Measurements from ENCODE around the gene DCAKD.

The DCAKD gene

DNA sequence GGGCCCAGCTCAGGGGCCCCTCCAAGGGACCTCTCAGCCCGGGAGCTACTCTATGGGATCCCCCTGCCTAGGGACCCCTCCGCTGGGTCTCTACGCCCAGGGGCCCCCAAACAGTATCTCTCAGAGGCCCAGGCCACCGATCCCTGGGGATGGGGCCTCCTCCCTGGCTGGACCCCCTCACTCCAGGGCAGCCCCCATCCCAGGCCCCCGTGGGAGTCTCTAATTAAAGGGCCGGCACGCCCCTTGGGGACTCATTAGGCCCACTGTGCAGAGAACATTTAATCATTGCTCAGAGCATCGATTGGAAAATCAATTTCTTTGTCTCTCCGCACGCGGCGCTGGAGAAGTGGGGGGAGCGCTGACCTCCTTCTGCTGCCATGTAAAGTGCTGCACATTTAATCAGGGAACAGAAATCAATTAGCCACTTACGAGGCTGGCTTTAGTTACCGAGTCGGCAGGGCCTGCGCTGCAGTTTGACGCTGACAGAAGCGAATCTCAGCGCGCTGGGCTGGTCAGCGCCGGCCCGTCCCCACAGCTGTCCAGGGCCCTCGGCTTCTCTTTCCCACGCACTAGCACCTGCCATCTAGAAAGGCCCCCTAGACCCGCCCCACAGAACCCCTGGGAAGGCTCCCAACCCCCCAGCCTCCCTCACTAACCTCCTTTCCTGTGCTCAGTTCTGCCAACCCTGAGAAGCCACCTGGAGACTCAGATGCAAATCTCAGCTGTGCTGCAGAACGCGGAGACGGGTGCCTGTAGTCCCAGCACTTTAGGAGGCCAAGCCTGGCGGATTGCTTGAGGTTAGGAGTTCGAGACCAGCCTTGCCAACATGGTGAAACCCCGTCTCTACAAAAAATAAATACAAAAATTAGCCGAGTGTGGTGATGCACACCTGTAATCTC lies 63.1 kb downstream of the DCAKD start:
- Histone ChIP-seq H3K4me1 (ENCODE audit: insufficient read depth, insufficient read length) (peaks cover 13% of the 10 kb centered on the region), H3K4me3 (ENCODE audit: insufficient read length, low read depth) (peak overlapping the region; percentile 18), H3K9ac (ENCODE audit: insufficient read length, low read depth) (peak overlapping the region; percentile 61), H3K36me3 (ENCODE audit: insufficient read depth, insufficient read length, low read length) (no peaks in the 10 kb centered on the region), H3K27me3 (ENCODE audit: insufficient read depth, insufficient read length) (no peaks in the 10 kb centered on the region), H3K9me3 (ENCODE audit: insufficient read depth, low read length) (no peaks in the 10 kb centered on the region)
- DNase-seq (ENCODE audit: low read depth, low spot score), result no peak
- TF ChIP-seq SUZ12 (IDR thresholded peaks at IDR 0.05; ENCODE audit: extremely low read depth, insufficient read depth, insufficient read length), result no peak

DNA sequence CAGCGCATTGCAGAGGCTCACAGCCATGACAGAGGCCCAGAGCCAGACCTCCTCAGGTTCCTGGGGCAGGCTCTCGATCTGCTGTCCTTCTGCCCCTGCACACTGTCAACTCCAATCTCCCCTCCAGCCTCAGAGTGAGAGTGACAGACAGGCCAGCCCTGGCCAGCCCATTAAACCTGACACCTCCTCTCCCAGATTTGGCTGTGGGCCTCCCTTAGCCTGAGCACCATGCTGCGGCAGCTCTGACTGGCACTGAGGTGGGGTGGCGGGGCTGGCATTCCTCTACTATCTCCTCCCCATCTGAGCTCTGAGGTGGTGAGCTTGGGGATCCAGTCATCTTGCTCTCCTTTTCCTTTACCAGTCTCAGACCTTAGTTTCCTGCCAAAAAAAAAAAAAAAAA lies 67.9 kb downstream of the DCAKD start:
- no peak for DNase-seq (ENCODE audit: low read depth, low spot score)
- TF ChIP-seq YY1 (IDR thresholded peaks at IDR 0.05; ENCODE audit: insufficient read depth, insufficient read length) (no peak), SUZ12 (IDR thresholded peaks at IDR 0.05; ENCODE audit: extremely low read depth, insufficient read depth, insufficient read length) (no peak), ZNF274 (IDR thresholded peaks at IDR 0.05; ENCODE audit: low read depth, low read length) (no peak)

DNA sequence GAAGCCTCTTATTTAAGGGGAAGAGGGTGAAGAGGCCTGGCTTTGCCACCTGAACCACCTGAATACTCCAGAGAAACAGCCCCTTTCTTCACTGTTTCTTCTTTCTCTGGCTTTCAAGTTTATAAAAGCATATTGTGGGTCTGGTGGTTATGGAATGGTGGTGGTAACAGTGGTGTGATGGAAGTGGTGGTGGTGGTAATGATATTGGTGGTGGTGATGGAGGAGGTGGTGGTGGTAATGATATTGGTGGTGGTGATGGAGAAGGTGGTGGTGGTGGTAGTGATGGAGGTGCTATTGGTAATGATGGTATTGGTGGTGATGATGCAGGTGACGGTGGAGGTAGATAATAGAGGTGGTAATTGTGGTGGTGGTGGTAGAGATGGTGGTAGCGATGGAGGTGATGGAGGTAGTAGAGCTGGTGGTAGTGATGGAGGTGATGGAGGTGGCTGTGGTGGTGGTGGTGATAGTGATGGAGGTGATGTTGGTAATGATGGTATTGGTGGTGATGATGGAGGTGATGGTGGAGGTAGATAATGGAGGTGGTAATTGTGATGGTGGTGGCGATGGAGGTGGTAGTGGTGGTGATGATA lies 69.2 kb downstream of the DCAKD start:
- H3K36me3 ChIP-seq (ENCODE audit: insufficient read depth, insufficient read length, low read length), result no peaks in the 10 kb centered on the region
- peaks cover 21% of the 10 kb centered on the region for H3K4me1 ChIP-seq (ENCODE audit: insufficient read depth, insufficient read length)
- no peaks in the 10 kb centered on the region for H3K9me3 ChIP-seq (ENCODE audit: insufficient read depth, low read length)
- TF ChIP-seq YY1 (IDR thresholded peaks at IDR 0.05; ENCODE audit: insufficient read depth, insufficient read length), result no peak
- no peak for TF ChIP-seq ZNF274 (IDR thresholded peaks at IDR 0.05; ENCODE audit: low read depth, low read length)
- TF ChIP-seq SUZ12 (IDR thresholded peaks at IDR 0.05; ENCODE audit: extremely low read depth, insufficient read depth, insufficient read length), result no peak
- H3K27me3 ChIP-seq (ENCODE audit: insufficient read depth, insufficient read length), result peaks cover 8% of the 10 kb centered on the region
- H3K4me3 ChIP-seq (ENCODE audit: insufficient read length, low read depth), result no peak overlapping the region
- no peak overlapping the region for H3K9ac ChIP-seq (ENCODE audit: insufficient read length, low read depth)
- no peak for DNase-seq (ENCODE audit: low read depth, low spot score)

More for the DNA sequence above, 67.9 kb downstream of the DCAKD start:
- H3K9me3 ChIP-seq (ENCODE audit: insufficient read depth, low read length), result no peaks in the 10 kb centered on the region
- peaks cover 20% of the 10 kb centered on the region for H3K4me1 ChIP-seq (ENCODE audit: insufficient read depth, insufficient read length)
- no peak overlapping the region for H3K4me3 ChIP-seq (ENCODE audit: insufficient read length, low read depth)
- peaks cover 8% of the 10 kb centered on the region for H3K27me3 ChIP-seq (ENCODE audit: insufficient read depth, insufficient read length)
- H3K36me3 ChIP-seq (ENCODE audit: insufficient read depth, insufficient read length, low read length), result no peaks in the 10 kb centered on the region
- peak overlapping the region; percentile 36 for H3K9ac ChIP-seq (ENCODE audit: insufficient read length, low read depth)

DNA sequence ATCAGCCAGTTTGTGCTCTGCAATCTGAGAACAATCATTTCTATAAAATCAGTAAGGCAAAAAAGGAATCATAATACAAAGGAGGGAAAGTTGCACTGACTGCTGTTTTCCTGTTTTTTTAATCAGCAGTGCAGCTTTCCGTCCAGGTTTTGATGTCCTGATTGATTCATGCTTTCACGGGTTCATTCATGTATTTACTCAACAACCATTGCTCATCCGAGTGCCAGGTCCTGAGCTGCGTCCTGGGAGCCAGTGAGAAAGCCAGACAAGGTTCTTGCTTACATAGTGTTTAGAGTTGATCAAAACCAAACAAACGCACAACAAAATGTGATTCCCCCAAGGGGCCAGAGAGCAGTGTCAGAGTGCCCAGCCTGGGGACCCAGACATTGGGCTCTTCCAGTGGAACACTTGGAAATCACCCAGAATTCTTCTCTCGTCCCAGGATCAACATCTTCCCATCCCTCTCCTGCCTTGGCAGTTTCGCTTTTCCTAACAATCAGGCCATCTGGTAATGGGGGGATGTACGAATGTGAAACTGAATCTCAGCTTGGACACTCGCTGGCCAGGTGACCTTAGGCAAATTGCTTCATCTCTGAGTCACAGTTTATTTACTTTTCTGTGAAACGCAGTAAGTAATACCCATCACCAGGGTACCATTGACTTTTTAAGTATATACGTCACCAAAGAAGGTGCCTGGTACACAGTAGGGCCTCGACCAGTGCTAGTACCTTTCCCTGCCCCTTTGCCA lies 70.0 kb downstream of the DCAKD start:
- no peak overlapping the region for H3K4me3 ChIP-seq (ENCODE audit: insufficient read length, low read depth)
- TF ChIP-seq YY1 (IDR thresholded peaks at IDR 0.05; ENCODE audit: insufficient read depth, insufficient read length), result no peak
- TF ChIP-seq SUZ12 (IDR thresholded peaks at IDR 0.05; ENCODE audit: extremely low read depth, insufficient read depth, insufficient read length), result no peak
- TF ChIP-seq ZNF274 (IDR thresholded peaks at IDR 0.05; ENCODE audit: low read depth, low read length), result no peak
- H3K9me3 ChIP-seq (ENCODE audit: insufficient read depth, low read length), result no peaks in the 10 kb centered on the region
- H3K36me3 ChIP-seq (ENCODE audit: insufficient read depth, insufficient read length, low read length), result no peaks in the 10 kb centered on the region
- H3K4me1 ChIP-seq (ENCODE audit: insufficient read depth, insufficient read length), result peaks cover 25% of the 10 kb centered on the region
- H3K9ac ChIP-seq (ENCODE audit: insufficient read length, low read depth), result no peak overlapping the region
- H3K27me3 ChIP-seq (ENCODE audit: insufficient read depth, insufficient read length), result peaks cover 12% of the 10 kb centered on the region
- no peak for DNase-seq (ENCODE audit: low read depth, low spot score)

DNA sequence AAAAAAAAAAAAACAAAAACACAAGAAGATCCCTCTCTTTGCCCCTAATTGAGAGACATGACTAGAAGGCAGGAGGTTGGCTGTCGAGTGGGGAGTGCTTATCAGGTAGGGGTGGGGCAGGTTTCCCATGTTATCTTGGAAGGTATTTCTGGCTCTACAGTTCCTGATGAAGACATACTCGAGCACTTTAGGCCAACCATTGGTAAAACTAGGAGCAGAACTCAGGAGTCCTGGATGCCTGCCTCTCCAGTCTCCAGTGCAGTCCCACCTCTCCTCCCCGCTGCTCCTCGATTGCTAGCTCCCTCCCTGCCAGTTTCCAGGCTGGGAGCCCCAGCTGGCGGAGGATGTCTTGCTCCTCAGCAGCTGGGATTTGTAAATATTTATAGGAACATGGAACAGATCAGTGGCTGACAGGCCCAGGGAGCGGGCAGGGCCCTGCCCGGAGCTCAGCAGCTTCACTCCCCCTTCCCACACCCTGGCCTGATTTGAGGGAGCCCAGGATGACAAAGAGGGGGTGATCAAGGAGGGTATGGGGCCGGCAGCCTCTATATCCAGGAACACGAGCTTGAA lies 71.9 kb downstream of the DCAKD start:
- Histone ChIP-seq H3K9ac (ENCODE audit: insufficient read length, low read depth) (no peak overlapping the region), H3K9me3 (ENCODE audit: insufficient read depth, low read length) (no peaks in the 10 kb centered on the region), H3K4me3 (ENCODE audit: insufficient read length, low read depth) (no peak overlapping the region), H3K36me3 (ENCODE audit: insufficient read depth, insufficient read length, low read length) (no peaks in the 10 kb centered on the region), H3K4me1 (ENCODE audit: insufficient read depth, insufficient read length) (peaks cover 25% of the 10 kb centered on the region), H3K27me3 (ENCODE audit: insufficient read depth, insufficient read length) (peaks cover 12% of the 10 kb centered on the region)
- TF ChIP-seq YY1 (IDR thresholded peaks at IDR 0.05; ENCODE audit: insufficient read depth, insufficient read length) (no peak), SUZ12 (IDR thresholded peaks at IDR 0.05; ENCODE audit: extremely low read depth, insufficient read depth, insufficient read length) (no peak)
- DNase-seq (ENCODE audit: low read depth, low spot score), result no peak

DNA sequence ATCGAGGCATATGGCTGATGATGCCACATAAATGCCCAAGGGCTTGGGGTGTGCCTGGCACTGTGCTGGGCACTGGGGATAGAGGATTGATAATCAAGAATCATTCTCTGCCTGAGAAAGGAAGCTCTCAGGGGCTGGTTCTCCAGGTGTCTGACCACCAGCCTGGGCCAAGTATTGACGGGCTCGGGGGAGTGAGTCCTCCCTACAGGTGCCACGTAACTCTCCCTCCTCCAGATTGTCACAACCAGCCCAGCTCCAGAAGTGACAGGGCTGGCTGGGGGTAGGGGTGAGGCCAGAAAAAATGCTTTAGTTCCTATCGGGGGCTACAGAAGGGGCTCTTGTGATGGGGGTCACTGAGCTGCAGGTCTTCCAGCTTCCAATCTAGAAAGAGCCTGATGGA lies 72.6 kb downstream of the DCAKD start:
- Histone ChIP-seq H3K36me3 (ENCODE audit: insufficient read depth, insufficient read length, low read length) (no peaks in the 10 kb centered on the region), H3K4me3 (ENCODE audit: insufficient read length, low read depth) (no peak overlapping the region), H3K9me3 (ENCODE audit: insufficient read depth, low read length) (no peaks in the 10 kb centered on the region), H3K9ac (ENCODE audit: insufficient read length, low read depth) (no peak overlapping the region), H3K27me3 (ENCODE audit: insufficient read depth, insufficient read length) (peaks cover 15% of the 10 kb centered on the region), H3K4me1 (ENCODE audit: insufficient read depth, insufficient read length) (peaks cover 25% of the 10 kb centered on the region)
- DNase-seq (ENCODE audit: low read depth, low spot score), result no peak
- no peak for TF ChIP-seq SUZ12 (IDR thresholded peaks at IDR 0.05; ENCODE audit: extremely low read depth, insufficient read depth, insufficient read length)
- no peak for TF ChIP-seq YY1 (IDR thresholded peaks at IDR 0.05; ENCODE audit: insufficient read depth, insufficient read length)
- no peak for TF ChIP-seq ZNF274 (IDR thresholded peaks at IDR 0.05; ENCODE audit: low read depth, low read length)
